Measurements from ENCODE around the gene IQCM. TPM values are rescaled to one million over a fixed set of nuclear protein-coding genes. Genes with fewer than 3 reads are reported as not detected.

Gene IQCM
- total RNA-seq, 1 experiment from 2014 or later, result 0.11 TPM

GRCh38 chr4:149801416-149801815 is 14.2 kb downstream of the IQCM start (continued):
- TF ChIP-seq ZNF281 (CRISPR knock-in tag; IDR thresholded peaks at IDR 0.05), result no peak
- TF ChIP-seq ZNF396 (CRISPR knock-in tag; IDR thresholded peaks at IDR 0.05; ENCODE audit: borderline replicate concordance), result no peak
- no peak for TF ChIP-seq ZBTB43 (CRISPR knock-in tag; IDR thresholded peaks at IDR 0.05)
- no peak for TF ChIP-seq NR1H2 (CRISPR knock-in tag; IDR thresholded peaks at IDR 0.05)

- Mint-ChIP-seq H3K27ac (no peak overlapping the region), H3K9me3 (peaks cover 7% of the 10 kb centered on the region), H3K4me3 (no peak overlapping the region), H3K4me1 (no peaks in the 10 kb centered on the region), H3K27me3 (ENCODE audit: low read depth) (no peaks in the 10 kb centered on the region), H3K36me3 (no peaks in the 10 kb centered on the region)
- no peak for TF ChIP-seq TP53 (CRISPR knock-in tag; IDR thresholded peaks at IDR 0.05)
- no peak for TF ChIP-seq ESRRA (CRISPR knock-in tag; IDR thresholded peaks at IDR 0.05; ENCODE audit: borderline replicate concordance)
- no peak for TF ChIP-seq ZNF671 (CRISPR knock-in tag; IDR thresholded peaks at IDR 0.05)
- TF ChIP-seq ELF4 (CRISPR knock-in tag; IDR thresholded peaks at IDR 0.05; ENCODE audit: low read depth), result no peak
- TF ChIP-seq ZNF416 (CRISPR knock-in tag; IDR thresholded peaks at IDR 0.05), result no peak
- no peak for TF ChIP-seq CREM (CRISPR knock-in tag; IDR thresholded peaks at IDR 0.05)
- TF ChIP-seq AFF4 (CRISPR knock-in tag; IDR thresholded peaks at IDR 0.05; ENCODE audit: borderline replicate concordance), result no peak
- TF ChIP-seq NFATC4 (CRISPR knock-in tag; IDR thresholded peaks at IDR 0.05), result no peak
- TF ChIP-seq ZNF317 (CRISPR knock-in tag; IDR thresholded peaks at IDR 0.05; ENCODE audit: borderline replicate concordance, low read depth), result no peak
- no peak for TF ChIP-seq NFYB (CRISPR knock-in tag; conservative IDR thresholded peaks at IDR 0.05; ENCODE audit: low read depth)
- no peak for TF ChIP-seq CBFB (CRISPR knock-in tag; IDR thresholded peaks at IDR 0.05; ENCODE audit: low read depth)
- no peak for TF ChIP-seq RELA (CRISPR knock-in tag; IDR thresholded peaks at IDR 0.05; ENCODE audit: borderline replicate concordance)
- TF ChIP-seq SMAD4 (CRISPR knock-in tag; IDR thresholded peaks at IDR 0.05), result no peak
- TF ChIP-seq ZNF232 (CRISPR knock-in tag; IDR thresholded peaks at IDR 0.05), result no peak
- TF ChIP-seq ERG (CRISPR knock-in tag; IDR thresholded peaks at IDR 0.05), result no peak
- no peak for ATAC-seq
- no peak for DNase-seq (ENCODE audit: low spot score)
- ChIA-PET POLR2A (no interaction called here), CTCF (no interaction called here)
These were observed 16.1 kb downstream of the IQCM start for GRCh38 chr4:149799546-149799945.
